HG02623 (cell line): Measurements from ENCODE around the gene UNC79.

Experiments used
- ATAC-seq: cut with Tn5 transposase; IDR thresholded peaks from one replicate; pipeline ENCODE4 v1.9.1; 2021; ENCODE audit warnings: moderate library complexity; ENCODE audit not compliant: unreplicated experiment

Gene UNC79

DNA sequence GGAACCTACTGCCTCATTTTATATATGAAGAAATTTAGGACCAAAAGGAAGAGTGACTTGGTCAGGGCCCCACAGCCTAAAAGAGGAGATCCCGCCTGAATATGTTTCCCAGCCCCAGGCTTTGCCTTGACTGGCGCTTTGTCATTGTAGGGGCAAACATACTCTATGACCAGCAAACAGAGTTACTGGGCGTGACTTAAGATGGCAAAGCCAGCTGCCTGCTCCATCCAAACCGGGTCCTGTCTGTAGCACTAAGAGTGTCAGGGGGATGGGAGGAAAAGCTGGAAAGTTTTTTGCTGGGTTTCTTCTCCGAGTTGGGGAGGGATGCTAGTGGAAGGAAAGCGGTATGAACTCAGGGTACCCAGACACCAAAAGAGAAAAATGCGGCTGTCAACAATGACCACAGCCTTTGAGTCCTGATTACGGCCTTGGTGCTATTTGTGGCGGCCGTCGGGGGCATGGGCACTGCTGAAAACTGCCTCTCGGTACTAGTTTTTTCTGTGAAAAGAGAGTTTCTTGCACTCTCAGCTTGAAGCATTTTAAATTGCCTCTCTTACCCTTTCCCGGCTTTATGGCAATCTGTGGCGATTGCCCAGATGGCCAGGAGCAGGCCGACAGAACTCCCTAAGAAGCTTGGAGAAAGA, 274.9 kb downstream of the UNC79 start:
- ATAC-seq, result no peak

DNA sequence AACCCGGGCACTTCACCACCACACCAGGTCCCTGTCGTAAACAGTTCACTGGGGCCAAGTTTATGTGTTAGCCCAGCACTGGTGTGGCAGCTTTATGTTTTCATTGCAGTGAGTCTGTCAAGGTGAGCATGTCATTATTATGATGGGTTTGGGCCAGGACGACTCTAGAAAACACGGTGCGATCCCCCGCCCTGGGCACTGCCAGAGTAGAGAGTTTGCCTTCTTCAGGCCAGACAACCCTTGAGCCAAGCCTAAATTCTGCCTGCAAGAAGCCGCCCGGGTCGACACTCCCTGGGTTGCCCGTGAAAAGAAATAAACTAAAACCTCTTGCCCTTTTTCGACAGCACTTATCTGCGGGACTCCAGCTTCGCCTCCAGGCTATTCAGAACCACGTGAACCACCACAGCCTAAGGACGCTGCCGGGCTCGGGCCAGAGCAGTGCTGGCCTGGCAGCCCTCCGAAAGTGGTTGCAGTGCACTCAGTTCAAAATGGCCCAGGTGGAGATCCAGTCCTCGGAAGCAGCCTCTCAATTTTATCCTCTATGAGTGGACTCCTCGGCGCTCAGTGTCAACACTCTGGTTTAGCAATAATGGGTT, 275.7 kb downstream of the UNC79 start:
- ATAC-seq, result no peak

DNA sequence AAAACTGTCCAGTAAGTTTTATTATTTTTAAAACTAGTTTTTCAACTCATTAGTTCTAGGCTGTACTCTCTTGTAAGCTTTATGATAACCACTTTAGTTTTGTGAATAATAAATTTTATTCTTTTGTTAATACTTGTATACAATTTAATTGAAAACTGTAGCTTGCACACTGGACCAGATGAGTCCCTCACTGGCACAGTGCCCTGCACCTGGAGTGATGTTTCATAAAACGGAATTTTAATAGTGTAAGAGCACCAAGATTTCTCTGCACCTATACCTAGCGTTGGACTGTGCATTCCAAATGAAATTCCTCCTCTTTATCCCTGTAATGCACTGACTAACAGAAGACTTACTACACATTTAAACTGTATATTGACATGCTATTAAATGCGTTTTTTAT, 276.7 kb downstream of the UNC79 start:
- no peak for ATAC-seq

DNA sequence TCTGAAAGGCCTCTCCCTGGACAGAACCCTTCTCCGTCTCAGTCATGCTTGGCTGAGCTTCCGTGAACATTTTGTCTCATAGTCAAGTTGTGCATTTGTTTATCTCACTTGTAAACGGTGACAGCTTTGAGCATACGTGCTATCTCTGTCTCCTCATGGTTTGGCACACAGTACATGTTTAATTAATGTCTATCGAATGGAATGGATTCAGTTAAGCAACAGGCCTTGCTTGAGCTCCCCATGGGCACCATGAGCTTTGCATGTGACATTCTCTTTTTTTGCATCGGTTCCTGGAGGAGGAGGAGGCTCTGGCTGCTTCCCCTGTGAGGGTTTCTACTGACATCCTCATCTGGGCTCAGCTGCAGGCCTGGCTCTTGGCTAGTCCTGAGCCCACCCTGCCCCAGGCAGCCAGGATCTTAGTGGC, 277.6 kb downstream of the UNC79 start:
- ATAC-seq, result no peak

DNA sequence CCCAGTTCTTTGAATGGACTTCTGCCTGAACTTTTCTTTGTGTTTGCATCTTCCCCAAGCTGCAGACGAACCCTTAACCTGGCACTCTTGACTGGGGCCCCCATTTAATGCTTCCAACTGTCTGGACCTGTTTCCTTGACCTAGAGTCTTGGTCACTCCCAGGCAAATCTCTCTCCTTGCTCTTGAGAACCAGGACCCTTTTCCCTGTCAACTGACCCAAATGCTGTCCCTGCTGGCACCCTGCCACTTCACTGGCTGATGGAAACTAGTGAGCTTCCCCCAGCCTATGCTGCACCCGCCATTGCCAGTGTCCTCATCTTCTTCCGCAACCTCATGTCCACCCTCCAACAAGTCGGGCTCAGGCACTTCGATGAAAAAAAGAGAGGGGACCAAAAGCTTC, 278.1 kb downstream of the UNC79 start:
- no peak for ATAC-seq

DNA sequence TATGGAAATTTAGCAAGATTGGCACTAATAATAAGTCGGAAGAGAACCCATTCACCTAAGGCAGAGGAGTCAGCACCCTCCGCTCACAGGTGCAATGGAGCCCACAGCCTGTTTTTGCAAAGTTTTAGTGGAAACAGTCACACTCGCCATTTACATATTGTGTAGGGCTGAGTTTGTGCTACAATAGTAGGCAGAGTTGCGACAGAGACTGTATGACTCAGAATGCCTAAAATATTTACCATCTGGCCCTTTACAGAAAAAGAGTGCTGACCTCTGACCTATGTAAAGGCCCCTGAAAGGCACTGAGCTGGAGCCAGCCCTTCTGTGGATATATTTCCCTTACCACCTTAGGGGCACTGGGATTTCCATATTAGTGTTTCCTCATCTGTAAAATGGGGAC, 278.5 kb downstream of the UNC79 start:
- no peak for ATAC-seq

DNA sequence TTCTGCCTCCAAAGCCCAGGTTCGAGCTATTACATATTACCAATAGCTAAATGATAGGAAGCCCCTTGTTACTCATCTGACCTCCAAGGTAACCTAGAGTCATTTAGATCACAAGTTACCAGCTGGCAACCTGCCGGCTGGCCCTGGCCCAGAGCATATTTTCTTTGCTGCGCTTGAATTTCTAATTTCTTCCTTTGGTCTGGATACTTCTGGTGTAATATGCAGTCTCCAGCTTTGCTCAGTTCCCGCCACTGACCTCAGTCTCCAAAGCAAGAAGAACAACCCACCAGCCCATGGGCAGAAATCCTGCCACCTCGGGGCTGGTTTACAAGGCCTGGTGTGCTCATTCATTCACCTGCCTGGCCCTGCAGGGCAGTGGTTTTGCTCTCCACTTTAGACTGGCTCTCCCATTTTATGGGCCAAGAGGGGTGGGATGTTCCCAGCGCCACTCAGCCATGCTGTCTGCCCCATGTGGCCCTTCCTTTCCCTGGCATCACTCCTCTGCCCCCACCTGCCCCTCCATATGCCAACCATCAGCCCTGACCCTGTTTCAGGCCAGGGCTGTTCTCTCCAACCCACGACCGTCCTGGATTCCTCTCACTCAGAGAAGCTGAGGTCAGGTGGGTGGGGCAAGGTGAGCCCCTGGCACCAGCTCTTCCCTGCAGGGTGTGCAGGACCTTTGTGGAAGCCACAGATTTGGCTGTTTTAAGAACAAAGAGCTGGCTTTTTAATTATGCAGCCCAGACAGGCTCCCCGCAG, 281.5 kb downstream of the UNC79 start:
- no peak for ATAC-seq

DNA sequence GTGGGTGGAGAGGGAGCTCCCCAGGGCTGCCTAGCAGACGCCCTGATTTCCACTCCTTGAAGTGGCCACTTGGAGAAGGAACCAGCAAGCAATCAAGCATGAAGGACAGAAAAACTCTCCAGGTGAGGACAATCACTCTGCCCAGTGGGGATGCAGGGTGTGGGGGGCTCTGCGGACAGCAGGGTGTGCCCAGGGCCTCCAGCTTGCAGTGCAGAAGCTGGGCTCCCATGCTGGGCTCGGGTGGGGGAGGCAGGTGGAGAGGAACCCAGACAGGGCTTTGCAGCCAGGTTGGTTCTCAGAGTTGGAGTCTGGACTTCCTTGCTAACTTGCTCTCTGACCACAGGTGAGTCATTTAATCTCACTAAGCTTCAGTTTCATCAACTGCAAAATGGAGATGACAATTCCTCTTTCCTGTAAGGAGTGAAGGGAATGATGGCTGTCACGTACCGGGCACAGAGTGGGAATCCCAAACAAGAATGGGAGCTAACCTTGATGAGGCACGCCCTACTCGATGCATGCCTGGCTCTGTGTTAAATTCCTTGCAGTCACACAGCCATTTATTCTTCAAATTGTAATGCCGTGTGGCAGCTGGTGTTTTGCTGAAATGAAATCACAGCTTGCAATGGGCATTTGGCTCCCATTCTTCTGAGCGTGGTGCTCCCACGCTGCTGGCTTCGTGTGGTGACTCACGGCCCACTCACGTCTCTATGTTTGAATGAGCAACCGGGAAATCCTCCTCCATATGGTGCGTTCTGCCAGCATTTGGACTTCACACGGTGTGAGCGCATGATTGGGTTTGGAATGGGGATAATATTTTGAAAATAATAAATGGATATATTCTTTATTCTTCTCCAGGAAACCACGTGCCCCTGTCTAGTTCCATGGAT, 282.3 kb downstream of the UNC79 start:
- ATAC-seq, result no peak

DNA sequence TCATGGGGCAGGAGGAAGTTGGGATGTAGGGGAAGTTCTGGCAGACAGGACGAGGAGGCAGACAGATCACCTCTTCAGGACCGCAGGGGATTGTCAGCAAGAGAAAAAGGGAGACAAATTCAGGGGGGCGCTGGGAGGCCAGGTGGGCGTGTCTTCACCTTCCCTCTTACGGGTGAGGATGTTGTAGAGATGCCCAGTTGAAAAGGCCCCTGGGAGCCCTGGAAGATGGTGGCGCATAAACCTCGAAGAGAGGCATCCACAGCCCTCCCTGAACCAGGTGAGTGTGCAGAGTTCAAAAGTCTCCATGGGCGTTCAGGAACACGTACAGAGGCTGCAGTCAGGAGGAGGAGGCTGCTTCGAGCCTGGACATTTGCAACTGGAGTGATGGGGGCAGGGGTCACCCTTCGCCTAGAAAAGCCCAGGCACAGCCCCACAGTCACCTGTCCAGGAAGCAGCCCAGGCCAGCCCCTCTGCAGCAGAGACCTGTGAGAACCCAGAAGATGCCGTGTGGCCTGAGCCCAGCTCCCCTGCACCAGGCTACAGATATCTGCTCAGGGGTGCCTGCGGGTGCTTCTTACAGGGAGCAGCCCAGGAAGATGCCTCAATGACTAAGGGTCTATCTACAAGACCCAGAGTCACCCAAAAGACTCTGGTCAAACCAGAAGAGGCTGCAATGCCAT, 283.1 kb downstream of the UNC79 start:
- no peak for ATAC-seq

DNA sequence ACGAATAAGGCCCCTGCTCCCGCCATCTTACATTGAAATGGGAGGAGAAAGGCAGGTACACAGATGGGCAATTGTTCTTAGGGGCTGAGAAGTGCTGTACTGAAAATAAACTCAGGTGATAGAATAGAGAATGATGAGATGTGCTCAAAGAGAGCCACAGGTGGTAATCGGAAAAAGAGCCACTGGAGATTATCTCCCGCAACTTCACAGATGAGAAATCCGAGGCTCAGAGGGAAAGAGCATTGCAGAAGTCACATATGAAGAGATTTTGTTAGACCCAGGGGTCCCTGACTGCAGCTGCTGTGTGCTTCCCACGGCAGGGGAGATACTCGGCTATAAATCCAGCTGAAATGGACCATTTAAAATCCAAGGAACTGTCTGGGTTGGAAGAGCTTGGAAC, 283.9 kb downstream of the UNC79 start:
- no peak for ATAC-seq

DNA sequence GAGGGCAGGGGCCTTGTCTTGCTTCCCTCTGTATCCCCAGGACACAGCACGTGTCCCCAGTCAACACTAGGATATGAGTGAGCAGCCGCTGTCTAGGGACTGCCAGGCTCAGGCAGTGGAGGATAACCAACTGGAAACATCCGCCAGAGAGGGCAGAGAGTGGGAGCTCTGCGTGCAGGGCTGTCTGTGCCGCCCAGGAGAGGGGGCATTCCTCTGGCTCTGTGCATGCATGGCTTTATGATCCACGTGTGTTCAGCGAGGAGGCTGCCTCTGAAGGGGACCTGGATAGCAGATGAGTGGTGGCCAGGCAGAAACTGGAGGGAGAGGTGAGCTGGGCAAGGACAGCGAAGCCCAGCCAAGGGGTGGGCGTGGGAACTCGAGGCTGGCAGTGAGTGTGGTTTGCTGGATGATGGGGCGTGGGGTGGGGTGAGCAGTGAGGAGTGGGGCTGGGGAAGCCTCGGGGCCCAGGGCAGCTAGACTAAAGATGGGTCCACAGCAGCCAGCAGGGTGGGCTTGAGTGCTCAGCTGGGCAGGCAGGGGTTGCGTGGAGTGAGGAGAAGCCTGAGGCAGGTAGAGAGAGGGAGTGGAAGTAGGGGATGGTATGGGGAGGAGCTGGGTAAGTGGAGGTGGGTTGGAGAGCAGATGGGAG, 284.7 kb downstream of the UNC79 start:
- no peak for ATAC-seq

DNA sequence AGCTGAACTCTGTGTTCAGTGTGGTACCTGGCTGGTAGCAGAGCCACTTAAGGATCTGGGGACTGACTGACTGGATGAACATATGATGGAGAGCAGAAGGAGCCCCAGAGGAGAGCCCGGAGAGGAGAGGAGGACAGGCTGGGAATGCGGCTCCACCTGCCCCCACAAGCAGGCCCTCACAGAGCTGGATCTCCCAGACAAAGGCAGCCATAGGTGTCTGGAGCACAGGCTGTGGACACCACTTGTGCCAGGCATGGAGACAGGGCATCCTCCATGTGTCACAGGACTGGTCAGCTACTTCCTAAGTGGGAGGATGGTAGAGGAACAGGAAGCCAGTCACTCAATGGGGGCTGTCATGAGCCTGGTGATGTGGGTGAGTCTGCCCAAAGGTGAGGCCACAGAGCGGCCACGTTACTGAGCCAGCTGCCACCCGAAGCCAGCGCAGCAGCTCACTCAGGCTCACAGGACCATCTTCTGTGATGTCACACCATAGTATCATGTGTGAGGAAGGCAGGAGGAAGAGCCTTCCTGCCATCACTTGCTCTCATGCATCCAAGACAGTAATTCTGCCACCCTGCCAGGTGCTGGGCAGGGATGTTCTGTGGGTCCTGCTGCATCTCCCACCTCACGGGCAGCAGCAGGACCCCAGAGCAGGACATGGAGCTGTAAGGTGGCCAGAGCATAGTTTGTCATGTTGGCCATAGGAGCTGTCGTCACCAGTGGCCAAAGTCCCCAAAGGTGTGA, 285.4 kb downstream of the UNC79 start:
- ATAC-seq, result no peak

DNA sequence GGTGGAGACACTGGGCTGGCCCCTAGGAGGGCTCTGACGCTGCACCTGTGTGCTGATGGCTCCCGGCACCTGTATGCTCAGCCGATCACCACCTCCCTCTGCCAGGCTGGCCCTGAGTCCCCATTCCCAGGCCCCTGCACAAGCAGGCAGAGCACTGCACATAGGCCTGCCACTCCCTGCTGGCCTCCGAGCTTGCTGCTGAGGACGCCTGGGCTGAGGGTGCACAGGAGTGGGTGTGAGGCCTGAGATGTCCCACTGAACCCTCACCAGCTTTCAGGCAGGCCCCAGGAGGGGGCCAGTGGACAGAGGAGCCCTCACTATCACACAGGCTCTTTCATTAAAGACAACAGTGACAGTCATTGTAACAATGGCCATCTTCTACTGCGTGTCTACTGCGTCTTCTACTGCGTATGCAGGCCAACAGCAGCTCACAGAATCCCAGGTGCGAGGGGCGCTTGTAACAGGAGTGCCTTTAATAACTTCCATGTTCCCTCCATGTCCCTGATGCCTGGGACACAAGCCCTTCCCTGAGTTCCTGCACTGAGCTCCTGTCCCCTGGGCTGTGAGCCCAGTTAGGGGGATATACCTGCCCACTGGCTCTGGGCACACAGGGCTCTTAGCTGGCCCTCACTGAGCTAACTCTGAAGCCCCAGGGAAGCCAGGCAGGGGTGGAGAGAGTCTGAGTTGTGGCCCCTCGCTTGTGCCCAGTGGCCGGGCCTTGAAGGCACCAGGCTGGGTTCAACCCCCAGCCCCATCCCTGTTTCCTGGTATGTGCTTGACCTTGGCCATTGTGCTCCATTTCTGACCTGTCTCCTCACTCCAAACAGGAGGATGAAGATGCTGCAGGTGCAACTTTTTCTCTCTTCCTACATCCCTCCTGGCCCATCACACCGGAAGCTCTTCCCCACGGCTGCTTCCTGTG, 286.3 kb downstream of the UNC79 start:
- no peak for ATAC-seq

DNA sequence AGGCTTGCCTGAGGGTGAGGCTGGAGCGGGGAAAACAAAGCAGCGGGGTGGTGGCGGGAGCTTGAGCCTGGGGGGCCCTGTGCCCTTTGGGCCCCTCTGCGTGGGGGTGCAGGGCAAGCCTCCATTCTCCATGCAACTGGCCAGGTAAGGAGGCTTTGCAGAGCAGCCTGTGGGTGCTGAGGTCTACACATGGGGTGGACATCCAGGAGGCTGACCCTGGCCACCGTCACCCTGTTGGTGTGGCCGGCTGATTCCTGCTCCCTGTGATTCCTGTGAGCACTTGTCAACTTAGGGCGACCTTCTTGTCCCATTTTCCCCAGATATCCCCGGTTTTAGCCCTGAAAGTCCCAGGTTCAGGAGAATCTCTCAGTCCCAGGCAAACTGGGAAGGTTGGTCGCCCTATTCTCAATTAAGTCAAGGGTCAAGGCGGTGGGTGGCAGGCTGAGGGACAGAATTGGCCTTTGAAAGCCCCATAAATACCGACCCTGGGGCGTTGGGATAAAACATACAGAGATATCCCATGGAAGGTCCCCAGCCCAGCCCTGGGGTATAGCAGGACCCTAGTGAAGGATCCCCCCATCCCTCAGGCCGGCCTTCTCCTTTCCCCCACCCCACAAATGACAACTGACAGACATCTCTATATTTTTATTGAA, 287.1 kb downstream of the UNC79 start:
- no peak for ATAC-seq

DNA sequence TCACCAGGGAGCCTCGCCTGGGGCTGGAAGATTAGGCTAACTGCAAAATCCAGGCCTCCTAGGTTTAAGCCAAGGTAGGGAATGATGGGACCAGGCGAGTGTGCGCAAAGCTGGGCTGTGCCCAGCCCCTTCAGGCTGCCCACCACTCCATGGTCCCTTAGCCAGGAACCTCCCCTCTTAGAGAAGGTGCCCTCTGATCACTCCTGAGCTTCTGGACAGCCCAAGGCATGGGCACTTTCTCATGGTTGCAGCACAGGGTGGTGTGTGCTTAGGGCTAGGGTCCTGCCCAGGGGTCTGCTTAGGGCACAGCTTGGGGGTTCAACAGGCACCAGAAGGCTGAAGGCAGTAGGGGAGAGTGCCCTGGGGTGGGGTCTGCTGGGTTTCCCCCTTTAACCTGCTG, 288.5 kb downstream of the UNC79 start:
- no peak for ATAC-seq

DNA sequence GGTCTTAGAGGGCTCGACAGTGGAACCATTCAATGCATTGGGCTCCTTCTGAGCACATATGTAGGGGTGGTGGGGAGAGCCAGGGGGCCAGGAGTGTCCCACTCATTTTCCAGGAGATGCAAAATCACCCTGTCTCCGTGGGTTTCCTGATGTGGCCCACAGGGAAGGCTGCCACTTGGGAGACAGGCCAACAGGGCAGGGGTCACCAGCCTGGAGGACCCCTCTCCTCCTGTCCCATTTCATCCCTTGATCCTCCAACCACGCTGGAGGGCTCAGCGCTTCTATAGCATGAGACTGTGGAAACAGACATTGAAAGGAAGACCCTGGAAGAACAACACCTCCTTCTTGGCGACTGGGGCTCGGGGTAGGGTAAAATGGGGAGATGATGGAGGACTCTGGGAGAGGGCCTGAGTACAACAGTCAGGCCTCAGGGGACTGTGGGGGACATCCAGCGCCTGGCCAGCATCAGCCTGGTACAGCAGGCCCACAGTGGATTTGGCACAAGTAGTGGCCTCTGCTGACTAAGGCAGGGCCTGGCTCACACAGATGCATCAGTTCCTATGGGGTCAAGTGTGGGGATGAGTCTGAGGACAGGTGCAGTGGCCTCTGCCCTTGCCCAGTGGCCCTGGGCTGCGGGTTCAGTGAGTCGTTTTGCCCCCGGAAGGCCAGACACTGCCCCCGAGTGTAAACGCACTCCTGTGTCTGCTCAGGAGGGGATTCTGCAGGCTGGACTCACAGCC, 289.5 kb downstream of the UNC79 start:
- ATAC-seq, result no peak

DNA sequence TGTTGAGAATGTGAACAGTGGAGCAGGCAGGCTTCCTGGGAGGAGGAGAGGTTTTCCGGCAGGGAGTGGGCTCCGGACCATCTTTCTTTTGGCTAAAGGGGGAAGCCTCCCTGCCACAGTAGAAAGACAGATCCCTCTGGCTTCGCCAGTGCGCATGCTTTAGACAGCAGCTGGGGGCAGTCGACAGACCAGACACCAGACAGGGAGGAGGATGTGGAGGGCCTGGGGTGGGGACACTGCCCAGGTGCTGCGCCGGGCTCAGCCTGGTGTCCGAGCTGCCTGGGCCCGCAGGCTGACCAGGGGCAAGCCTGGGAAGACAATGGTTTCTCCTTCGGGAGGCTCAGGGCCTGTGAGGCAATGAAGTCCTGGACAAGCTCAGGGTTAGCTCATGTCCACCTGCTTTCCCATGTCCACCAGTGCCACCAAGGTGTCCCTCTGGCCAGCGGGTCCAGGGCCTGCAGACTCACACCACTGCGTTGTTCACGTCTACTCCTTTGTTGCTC, 290.3 kb downstream of the UNC79 start:
- ATAC-seq, result no peak
